ENCODE measurements around the gene DRC1. TPM values are rescaled to one million over a fixed set of nuclear protein-coding genes. Genes with fewer than 3 reads are reported as not detected.
"Not testable (repeated sequence)": the region's sequence is repeated elsewhere in the genome, so short reads cannot be mapped to it uniquely, and the experiment has no call there.

Gene DRC1
- total RNA-seq, 1 donor from 2014 or later: not detected

DNA sequence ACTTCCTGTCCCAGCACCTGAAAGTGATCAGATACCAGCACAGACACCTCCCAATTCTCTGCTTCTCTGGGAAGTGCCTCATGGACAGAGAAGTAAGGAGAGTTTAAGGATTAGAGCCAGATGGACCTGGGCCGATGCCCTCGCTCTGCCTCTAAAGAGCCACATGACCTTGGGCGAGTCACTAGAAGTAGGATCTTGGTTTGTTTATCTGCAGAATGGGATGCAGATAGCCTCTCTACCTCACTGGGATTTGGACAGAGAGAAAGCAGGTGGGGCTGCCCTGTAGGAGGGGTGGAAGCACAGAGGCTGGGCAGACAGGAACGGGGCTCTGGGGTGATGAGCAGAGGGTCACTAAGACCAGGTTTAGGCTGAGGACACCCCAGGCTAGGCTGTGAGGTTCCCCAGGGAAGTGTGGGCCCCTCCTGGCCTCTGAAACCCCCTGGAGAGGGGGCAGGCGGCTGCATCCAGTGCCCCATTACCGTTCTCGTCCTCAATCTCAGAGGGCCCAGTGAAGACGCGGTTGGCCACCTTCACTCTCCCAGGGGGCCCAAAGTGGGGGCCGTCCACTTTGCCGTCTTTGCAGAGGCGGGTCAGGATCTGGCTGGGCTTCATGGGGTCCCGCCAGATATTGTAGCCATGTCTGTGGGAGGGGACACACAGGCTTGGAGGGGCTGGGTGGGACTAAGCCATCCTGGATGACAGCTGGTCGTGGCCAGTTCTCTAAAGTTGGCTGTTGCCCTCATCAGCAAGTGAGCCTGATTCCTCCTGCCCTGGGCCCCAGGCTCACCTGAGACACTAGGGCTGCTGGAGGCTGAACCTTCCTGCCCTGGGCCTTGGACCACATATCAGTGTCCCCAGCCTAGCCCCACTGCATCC, 62.9 kb downstream of the DRC1 start:
- Mint-ChIP-seq H3K27me3 (ENCODE audit: unreplicated experiment) (no peaks in the 10 kb centered on the region), H3K4me3 (ENCODE audit: unreplicated experiment) (no peak overlapping the region), H3K4me1 (ENCODE audit: unreplicated experiment) (peaks cover 2% of the 10 kb centered on the region), H3K27ac (ENCODE audit: unreplicated experiment) (no peak overlapping the region), H3K9me3 (ENCODE audit: unreplicated experiment) (peaks cover 6% of the 10 kb centered on the region), H3K36me3 (ENCODE audit: unreplicated experiment) (no peaks in the 10 kb centered on the region)
- DNase-seq (ENCODE audit: extremely low spot score, unreplicated experiment): no peak
- TF ChIP-seq, protein P1, sequence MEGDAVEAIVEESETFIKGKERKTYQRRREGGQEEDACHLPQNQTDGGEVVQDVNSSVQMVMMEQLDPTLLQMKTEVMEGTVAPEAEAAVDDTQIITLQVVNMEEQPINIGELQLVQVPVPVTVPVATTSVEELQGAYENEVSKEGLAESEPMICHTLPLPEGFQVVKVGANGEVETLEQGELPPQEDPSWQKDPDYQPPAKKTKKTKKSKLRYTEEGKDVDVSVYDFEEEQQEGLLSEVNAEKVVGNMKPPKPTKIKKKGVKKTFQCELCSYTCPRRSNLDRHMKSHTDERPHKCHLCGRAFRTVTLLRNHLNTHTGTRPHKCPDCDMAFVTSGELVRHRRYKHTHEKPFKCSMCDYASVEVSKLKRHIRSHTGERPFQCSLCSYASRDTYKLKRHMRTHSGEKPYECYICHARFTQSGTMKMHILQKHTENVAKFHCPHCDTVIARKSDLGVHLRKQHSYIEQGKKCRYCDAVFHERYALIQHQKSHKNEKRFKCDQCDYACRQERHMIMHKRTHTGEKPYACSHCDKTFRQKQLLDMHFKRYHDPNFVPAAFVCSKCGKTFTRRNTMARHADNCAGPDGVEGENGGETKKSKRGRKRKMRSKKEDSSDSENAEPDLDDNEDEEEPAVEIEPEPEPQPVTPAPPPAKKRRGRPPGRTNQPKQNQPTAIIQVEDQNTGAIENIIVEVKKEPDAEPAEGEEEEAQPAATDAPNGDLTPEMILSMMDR (IDR thresholded peaks at IDR 0.05): no peak

DNA sequence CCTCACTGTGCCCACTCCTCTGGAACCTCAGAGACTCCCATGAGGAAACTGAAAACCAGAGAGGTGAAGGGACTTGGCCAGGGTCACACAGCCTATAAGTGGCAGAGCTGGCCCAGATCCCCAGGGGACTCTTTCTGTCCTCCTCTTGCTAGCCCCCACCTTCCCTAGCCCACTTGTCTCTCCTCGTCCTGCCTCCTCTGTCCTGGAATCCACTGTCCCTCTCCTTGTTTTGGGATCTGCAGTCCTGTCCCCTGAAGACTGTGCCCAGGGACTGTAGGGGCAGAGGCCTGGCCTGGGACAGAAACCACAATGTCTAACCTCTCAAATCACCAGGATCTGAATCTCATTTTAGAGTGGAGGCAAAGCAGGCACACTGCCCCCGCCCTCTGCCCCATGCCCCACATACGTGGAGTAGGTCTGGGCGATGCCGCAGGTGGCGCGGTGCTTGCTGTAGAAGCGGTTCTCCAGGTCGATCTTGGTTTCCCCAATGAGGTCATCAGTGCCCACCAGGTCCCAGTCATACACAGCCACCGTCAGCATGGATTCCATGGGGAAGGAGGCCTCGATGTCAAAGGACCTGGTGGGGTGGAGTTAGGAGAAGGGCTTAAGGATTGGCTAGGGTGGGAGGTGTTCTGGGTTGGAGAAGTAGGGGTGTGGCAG, 63.7 kb downstream of the DRC1 start:
- Mint-ChIP-seq H3K4me3 (ENCODE audit: unreplicated experiment) (no peak overlapping the region), H3K36me3 (ENCODE audit: unreplicated experiment) (no peaks in the 10 kb centered on the region), H3K27me3 (ENCODE audit: unreplicated experiment) (no peaks in the 10 kb centered on the region), H3K4me1 (ENCODE audit: unreplicated experiment) (peaks cover 2% of the 10 kb centered on the region), H3K9me3 (ENCODE audit: unreplicated experiment) (peaks cover 7% of the 10 kb centered on the region), H3K27ac (ENCODE audit: unreplicated experiment) (no peak overlapping the region)
- TF ChIP-seq, protein P1 (IDR thresholded peaks at IDR 0.05): no peak
- DNase-seq (ENCODE audit: extremely low spot score, unreplicated experiment): no peak

DNA sequence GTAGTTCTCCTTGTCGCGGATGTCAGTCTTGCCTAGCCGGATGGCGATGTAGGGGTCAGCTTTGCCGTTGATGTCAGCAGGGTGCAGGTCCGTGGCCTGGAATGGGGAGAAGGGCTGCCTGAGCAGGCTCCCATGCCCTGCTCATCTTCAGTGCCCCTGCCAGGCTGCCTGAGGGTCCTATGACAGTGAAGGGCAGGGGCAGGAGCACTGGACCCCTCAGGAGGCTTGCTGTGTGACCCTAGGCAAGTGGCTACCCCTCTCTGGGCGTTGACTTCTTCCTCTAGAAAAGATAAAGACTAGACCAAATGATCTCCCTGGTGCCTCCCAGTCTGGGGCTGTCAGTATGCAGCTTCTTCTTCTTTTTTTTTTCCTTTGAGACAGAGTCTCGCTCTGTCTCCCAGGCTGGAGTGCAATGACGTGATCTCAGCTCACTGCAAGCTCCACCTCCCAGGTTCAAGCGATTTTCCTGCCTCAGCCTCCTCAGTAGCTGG, 64.3 kb downstream of the DRC1 start:
- Mint-ChIP-seq H3K36me3 (ENCODE audit: unreplicated experiment) (no peaks in the 10 kb centered on the region), H3K4me1 (ENCODE audit: unreplicated experiment) (peaks cover 2% of the 10 kb centered on the region), H3K4me3 (ENCODE audit: unreplicated experiment) (no peak overlapping the region), H3K27me3 (ENCODE audit: unreplicated experiment) (no peaks in the 10 kb centered on the region), H3K9me3 (ENCODE audit: unreplicated experiment) (peaks cover 7% of the 10 kb centered on the region), H3K27ac (ENCODE audit: unreplicated experiment) (no peak overlapping the region)
- TF ChIP-seq, protein P1 (IDR thresholded peaks at IDR 0.05): no peak
- DNase-seq (ENCODE audit: extremely low spot score, unreplicated experiment): no peak

DNA sequence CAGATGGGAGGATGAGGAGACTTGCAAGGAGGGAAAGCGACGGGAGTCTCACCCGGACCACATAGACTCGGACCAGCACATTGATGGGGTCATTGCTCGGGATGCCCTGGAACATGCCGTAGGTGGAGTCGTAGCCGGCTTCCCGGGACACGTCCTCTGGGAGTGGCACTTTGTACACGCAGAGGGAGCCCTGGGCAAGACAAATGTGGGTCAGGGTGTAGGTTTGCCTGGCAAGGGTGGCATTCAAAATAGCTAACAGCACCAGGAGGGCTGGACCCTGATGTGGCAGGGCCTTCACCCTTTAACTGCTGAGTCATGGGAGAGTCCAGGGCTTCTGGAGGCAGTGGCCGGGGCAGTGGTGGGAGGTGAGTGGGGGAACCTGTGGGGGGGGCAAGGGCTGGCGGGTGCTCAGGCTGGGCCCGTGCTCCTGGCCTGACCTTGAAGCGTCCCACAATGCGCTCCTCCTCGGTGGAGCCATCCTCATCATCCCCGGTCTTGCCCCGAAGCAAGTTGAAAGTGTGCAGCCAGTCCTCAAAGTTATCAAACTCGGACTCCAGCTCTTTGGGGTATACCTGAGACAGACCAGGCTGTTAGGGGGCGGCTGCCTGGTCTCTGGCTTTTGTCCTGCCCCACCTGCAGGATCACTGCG, 65.1 kb downstream of the DRC1 start:
- H3K4me3 Mint-ChIP-seq (ENCODE audit: unreplicated experiment): no peak overlapping the region
- H3K36me3 Mint-ChIP-seq (ENCODE audit: unreplicated experiment): no peaks in the 10 kb centered on the region
- H3K27ac Mint-ChIP-seq (ENCODE audit: unreplicated experiment): no peak overlapping the region
- TF ChIP-seq, protein P1 (IDR thresholded peaks at IDR 0.05): no peak
- no peak for DNase-seq (ENCODE audit: extremely low spot score, unreplicated experiment)
- H3K27me3 Mint-ChIP-seq (ENCODE audit: unreplicated experiment): no peaks in the 10 kb centered on the region
- H3K9me3 Mint-ChIP-seq (ENCODE audit: unreplicated experiment): peaks cover 7% of the 10 kb centered on the region
- peaks cover 2% of the 10 kb centered on the region for H3K4me1 Mint-ChIP-seq (ENCODE audit: unreplicated experiment)

DNA sequence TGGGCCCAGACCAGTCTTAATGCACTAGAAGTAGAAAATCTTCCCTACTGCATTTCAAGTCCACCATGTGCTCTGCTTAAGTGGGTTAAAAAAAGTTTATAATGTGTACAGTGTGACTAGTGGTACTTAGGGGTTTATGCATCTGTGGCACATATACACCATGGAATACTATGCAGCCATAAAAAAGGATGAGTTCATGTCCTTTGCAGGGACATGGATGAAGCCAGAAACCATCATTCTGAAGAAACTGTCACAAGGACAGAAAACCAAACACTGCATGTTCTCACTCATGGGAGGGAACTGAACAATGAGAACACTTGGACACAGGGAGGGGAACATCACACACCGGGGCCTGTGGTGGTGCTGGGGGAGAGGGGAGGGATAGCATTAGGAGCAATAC, 66.8 kb downstream of the DRC1 start:
- H3K27ac Mint-ChIP-seq (ENCODE audit: unreplicated experiment); H3K36me3 Mint-ChIP-seq (ENCODE audit: unreplicated experiment); DNase-seq (ENCODE audit: extremely low spot score, unreplicated experiment); H3K4me1 Mint-ChIP-seq (ENCODE audit: unreplicated experiment); H3K27me3 Mint-ChIP-seq (ENCODE audit: unreplicated experiment); H3K9me3 Mint-ChIP-seq (ENCODE audit: unreplicated experiment); H3K4me3 Mint-ChIP-seq (ENCODE audit: unreplicated experiment): not testable (repeated sequence)

Measured in osteocyte (in vitro differentiated cells).